HEK293T (cell line): ENCODE measurements around the gene OPRM1.

Source experiments
- ELF4 ChIP-seq: fragments of 450-650 bp; IDR thresholded peaks from 2 replicates; pipeline ENCODE4 v1.6.1; 2017; ENCODE audit warnings: antibody characterized with exemption
- LEF1 ChIP-seq: fragments of 450-650 bp; IDR thresholded peaks from 2 replicates; pipeline ENCODE4 v1.6.1; 2017; ENCODE audit warnings: mild to moderate bottlenecking, borderline replicate concordance
- PKNOX1 ChIP-seq: fragments of 450-650 bp; IDR thresholded peaks from 2 replicates; pipeline ENCODE4 v1.6.1; 2016
- SP1 ChIP-seq: fragments of 450-650 bp; IDR thresholded peaks from 2 replicates; pipeline ENCODE4 v1.6.1; 2017
- TARDBP ChIP-seq: fragments of 450-650 bp; IDR thresholded peaks from 2 replicates; pipeline ENCODE4 v1.6.1; 2016
- ZNF384 ChIP-seq: fragments of 450-650 bp; IDR thresholded peaks from 2 replicates; pipeline ENCODE4 v1.6.1; 2016

GRCh38 chr6:154239392-154239791, 200.4 kb downstream of the OPRM1 start:
- TF ChIP-seq PKNOX1: no peak
- TF ChIP-seq SP1: no peak
- no peak for TF ChIP-seq LEF1
- TF ChIP-seq TARDBP: no peak
- no peak for TF ChIP-seq ELF4
- TF ChIP-seq ZNF384: no peak
